GM19468 (cell line): ENCODE measurements around the gene ADA.
A peak's percentile ranks its signal among the peaks of the same experiment; 100 is the strongest.
"Not testable (repeated sequence)": the region's sequence is repeated elsewhere in the genome, so short reads cannot be mapped to it uniquely, and the experiment has no call there.

Source experiments
- ATAC-seq: cut with Tn5 transposase; IDR thresholded peaks from one replicate; pipeline ENCODE4 v1.9.1; 2021; ENCODE audit warnings: mild to moderate bottlenecking, moderate library complexity, moderate number of reproducible peaks; ENCODE audit not compliant: unreplicated experiment; ENCODE audit errors: extremely low read depth

ADA gene

DNA sequence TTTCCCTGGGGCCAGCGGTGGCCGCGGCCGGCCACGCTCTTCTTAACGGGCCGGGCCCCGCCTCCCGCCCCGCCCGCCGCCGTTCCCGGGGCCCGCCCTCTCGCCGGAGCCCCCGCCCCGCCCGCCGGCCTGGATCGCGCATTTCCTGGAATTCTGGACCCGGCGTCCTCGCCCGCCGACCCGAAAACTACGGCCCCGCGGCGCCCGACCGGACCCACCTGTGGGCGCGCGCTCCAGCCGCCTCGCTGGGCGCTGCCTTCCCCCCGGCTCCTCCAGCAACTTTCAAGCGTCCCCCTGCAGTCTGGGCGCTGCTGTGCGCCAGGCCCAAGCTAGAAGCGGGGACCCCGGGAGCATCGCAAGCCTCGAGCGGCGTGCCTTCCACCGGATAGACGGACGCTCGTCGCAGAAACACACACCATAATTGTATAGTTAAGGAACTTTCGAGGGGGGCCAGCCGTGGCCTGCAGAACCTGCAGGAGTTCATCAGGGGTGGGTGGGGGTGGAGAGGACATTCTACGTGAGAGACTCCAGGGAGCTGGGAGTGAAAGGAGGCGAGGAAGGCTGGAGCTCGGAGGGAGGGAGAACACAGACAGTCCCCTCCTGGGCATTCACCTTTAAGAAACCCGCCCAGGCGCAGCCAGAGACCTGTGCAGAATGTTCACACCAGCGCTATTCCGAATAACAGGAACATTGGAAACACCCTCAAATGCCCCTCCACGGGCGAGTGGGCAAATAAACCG is at the start of gene ADA:
Gene ADA, minus strand, starts transcription at position 16 of the 740 bp plus-strand sequence. CDS start 92 bp downstream, outside the sequence.
- no peak for ATAC-seq

DNA sequence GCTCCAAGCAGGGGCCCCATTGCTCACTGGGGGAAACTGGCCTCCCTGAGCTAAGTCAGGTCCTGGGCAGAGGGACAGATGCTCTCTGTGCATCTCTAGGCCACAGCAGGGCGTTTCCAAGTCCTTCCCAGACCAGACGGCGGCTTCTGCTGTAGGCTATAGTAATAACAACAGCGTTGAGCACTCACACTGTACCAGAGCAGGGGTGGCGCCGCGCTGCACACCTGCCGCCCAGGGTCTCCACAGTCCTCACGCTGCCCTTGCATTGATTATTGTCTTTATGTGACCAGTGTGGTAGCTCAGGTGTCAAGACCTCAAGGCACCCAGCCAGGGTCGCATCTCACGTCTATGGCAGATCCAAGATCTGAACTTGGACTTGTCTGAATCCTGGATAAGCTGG is 48.8 kb upstream of the ADA start:
- ATAC-seq: no peak

DNA sequence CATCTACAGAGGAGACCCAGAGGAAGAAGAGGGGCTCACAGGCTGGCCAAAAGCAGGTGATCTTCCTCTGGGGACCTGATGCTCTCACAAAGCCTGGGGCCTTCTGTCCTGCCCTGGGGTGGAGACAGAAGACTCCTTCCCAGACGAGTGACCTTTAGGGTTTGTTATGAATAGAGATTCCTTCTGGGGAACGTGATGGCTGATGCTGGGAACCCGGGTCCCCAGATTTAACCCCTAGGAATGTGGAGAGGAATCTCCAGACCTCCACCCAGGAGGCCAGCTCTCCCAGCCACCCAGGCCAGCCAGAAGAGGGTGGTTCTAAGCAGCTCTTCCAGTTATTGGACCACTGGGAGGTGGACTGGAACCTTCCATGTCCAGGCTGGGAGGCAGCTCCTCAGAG is 46.9 kb upstream of the ADA start:
- no peak for ATAC-seq

DNA sequence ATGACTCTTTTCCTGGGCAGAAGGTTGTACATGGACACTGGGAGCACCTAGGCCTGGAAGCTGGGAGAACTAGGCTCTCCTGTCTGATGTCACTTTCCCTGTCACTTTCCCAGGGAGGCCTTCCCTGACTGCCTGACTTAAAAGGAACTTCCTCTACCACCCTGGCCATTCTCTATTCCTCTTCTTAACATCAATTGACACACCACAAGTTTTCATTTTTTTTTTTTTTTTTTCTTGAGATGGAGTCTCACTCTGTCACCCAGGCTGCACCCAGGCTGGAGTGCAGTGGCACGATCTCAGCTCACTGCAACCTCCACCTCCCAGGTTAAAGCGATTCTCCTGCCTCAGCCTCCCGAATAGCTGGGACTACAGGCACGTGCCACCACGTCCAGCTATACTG is 45.5 kb upstream of the ADA start:
- not testable (repeated sequence) for ATAC-seq

DNA sequence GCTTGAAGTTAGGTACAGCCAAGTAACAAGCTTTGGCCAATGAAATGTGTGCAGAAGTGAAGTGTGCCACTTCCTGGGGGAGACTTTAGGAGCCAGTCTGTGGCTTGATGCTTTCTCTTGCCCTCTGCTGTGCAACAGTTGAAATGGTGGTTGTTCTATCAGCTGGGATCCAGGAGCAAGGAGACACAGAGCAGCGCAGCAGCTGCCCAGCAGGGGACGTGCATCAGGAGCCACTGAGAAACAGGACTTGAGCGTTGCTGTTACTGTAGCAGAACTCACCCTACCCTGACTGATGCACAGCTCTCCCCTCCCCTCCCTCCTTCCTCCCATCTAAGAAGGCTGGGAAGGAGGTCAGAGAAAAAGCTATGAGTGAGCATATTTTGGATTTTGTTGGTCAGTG is 44.8 kb upstream of the ADA start:
- ATAC-seq: no peak

DNA sequence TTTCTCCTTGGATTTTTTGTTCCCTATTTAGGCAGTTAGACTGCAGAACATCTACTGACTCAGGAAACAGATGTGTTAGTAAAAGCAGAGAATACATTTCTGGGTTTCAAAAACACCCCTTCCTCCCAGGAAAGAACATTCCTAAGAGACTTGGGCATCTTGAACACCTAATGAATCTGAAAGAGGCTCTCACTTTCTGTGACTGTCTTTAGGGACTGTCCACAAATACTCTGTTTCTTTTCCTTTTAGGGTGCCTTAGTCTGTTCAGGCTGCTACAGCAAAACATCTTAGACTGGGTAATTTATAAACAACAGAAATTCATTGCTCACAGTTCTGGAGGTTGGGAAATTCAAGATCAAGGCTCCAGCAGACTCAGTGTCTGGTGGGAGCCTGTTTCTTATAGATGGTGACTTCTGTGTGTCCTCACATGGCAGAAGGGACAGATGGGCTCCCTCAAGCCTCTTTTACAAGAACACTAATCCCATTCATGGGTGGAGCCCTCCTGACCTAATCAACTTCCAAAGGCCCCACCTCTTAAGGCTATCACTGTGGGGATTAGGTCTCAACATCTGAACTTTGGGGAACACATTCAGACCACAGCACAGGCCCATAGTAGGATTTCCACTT is 44.3 kb upstream of the ADA start:
- no peak for ATAC-seq

DNA sequence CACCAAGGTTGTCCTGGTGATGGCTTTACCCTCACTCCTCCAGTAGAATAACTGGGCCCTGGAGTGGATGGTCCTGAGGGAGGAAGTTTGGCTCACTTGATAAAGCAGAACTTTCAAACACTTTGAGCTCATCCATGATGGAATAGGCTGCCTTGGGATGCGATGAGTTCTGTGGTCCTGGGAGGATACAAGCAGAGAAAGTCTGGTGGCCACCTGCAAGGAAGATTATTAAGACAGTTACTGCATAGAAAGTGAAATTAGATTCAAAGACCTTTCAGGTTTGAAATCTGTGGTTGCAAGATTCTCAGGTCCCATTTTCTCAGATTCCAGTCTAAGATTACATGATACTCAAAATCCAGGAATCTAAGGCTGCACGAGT is 43.8 kb upstream of the ADA start:
- ATAC-seq: no peak

DNA sequence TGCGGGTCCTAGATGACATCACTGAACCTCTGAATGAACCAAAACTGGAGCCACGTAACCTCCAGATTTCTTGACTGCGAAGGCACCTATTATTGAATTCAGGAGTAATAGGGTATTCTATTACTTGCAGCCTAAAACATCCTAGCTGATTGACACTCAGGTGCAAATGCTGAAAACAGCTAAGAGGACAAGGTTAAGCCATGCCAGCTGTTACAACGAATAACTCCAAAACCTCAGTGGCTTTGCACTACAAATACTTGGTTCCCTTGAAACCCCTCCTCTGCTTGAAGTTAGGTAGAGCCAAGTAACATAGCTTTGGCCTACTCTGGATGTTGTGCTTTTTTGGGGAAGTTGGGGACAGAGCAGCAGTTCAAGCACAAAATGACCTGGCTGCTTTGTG is 42.7 kb upstream of the ADA start:
- no peak for ATAC-seq

DNA sequence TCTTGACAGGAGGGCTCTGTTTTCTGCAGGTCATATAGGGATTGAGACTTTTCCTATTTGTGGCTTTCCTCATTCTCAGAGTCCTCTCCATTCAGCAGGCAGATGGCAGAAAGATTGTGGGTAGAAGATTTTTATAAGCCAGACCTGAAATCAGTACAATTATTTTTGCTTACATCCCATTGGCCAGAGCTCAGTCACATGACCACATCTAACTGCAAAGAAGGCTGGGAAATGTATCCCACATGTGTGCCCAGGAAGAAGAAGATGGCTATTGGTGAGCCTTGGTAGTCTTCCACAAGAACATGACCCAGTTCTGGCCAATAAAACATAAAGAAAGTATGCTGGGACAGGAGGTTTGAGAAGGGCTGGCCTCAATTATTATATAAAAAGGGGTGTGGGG is 42.1 kb upstream of the ADA start:
- no peak for ATAC-seq

DNA sequence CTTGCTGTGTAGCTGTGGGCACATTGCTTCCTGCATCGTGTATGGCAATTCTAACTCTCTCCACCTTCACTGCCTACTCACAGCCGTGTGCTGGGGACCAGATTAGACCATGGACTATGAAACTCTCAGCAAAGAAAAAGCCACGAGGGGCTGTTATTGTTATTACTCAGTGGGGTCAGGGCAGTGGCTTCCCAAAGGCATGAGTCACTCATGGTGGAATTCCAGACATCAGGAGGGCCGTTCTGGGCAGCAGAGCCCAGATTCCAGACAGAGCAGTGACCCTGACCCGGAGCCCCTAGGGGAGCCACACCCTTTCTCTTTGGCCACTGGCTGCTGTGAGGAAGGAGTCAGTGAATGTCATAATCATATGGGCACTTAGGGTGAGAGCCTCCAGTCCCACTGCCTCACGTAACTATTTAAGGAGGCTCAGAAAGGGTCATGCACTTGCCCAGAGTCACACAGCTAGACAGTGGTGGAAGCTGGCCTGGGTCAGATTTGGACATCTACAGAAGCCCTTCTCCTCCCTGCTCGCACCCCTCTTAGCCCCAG is 41.5 kb upstream of the ADA start:
- ATAC-seq: no peak

DNA sequence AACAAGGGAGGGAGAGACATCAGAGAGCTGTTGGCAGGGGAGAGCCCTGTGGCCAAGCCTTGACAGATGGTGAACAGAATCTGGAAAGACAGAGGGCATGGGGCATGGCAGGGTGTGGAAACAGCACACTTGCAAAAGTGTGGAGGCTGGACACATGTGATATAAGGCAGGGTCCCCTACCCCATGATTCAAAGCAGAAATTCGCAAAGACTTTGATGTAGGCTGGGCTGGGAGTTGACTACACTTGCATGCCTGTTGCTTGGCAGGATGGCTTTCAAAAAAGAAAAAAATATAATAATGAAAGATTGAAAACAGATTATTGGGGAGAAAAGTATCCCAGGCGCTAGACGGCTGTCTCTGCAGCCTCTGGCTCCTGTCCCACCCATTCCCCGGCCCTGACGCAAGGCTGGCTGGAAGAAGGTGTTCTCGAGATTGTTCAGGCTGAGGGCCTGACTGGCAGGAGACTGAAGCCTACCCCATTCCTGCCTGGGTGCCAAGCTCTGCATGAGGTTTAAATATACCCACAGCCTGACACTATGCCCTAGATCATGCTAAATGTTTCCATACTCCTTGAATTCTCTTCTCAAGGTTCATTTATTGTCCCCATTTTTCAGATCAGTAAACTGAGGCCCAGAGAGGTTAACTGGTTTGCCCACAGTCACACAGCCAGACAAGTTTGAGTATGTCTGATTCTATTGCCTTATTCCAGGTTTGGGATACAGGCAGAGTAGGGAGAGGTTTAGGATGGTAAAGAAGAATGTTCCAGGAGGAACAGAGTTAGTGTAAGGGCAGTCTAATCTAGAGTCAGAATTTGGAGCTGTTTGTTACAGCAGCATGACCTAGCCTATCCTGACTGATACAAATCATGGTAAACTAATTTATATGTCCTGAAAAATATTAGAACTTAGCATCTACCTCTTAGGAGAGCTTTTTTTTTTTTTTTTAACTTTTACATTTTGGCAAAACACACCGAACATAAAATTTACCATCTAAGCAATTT is 40.2 kb upstream of the ADA start:
- ATAC-seq: no peak

DNA sequence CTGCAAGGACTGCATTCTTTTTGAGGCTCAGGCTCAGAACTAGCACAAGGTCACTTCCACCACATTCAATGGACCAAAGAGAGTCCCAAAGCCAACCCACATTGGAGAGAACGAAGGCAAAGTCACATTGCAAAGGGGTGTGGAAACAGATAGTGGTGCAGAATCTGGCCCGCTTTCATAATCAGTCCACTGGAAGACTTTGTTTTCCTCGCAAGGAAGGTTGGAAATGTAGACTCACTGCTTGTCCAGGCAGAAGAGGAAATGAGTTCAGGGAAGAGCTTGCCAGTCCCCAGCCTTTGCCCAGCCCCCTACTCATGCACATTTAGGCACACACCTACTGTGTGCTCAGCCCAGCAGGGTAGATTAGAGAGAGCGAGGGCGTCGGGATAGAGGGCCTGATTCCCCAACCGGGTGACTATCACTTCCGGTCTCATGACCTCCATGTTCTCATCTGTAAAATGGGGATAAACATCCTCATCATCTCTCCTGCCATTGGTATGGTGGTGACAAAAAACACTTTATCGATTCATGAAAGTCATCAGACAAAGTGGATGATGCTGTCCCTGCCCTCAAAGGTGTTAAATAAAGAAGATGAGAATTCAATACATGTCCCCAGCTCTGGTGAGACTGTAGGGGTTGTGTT is 39.4 kb upstream of the ADA start:
- ATAC-seq: no peak

DNA sequence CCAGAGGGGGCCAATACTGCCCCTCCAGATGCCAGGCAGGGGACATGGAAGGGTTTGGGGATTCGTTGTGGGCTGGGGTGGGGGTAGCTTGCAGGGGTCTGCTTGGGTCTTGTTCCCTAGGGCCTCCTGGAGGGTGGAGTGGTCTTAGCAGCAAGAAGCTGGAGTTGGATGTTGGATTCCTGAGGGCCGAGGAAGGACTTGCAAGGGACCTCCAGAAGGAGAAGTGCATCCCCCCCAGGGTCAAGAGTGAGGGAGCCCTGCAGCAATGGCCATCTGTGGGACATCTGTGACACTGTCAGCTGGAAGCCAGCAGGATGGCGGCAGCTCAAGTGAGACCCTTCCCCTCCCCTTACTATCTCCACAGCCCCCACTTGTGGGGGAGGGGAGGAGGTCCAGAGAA is 38.3 kb upstream of the ADA start:
- ATAC-seq: no peak

DNA sequence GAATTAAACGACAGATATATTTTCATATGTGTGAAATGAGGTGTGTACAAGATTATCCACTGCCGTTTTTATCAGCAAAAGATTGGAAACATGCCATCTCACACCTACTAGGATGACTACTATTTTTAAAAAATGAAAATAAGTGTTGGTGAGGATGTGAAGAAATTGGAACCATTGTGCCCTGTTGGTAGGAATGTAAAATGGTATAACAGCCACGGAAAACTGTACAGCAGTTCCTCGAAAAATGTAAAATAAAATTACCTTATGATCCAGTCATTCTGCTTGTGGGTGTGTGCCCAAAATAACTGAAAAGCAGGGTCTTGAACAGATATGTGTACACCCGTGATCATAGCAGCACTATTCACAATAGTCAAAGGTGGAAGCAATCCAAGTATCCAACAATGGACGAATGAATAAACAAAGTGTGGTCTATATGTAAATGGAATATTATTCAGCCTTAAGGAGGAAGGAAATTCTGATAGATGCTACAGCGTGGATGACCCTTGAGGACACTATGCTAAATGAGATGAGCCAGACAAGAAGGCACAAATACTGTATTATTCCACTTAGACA is 36.6 kb upstream of the ADA start:
- no peak for ATAC-seq

DNA sequence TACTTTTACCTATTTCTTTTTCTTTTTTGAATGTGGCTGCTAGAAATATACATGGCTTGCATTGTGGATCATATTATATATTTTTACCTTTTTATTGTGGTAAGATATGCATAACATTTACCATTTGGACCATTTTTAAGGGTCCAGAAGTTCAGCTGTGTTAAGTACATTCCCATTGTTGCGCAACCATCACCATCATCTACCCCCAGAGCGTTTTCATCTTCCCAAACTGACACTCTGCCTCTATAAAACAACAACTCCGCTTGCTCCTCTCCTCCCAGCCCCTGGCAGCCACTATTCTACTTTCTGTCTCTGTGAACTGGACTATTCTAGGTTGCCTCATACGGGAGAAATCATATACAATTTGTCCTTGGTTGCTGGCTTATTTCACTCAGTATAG is 35.4 kb upstream of the ADA start:
- no peak for ATAC-seq

DNA sequence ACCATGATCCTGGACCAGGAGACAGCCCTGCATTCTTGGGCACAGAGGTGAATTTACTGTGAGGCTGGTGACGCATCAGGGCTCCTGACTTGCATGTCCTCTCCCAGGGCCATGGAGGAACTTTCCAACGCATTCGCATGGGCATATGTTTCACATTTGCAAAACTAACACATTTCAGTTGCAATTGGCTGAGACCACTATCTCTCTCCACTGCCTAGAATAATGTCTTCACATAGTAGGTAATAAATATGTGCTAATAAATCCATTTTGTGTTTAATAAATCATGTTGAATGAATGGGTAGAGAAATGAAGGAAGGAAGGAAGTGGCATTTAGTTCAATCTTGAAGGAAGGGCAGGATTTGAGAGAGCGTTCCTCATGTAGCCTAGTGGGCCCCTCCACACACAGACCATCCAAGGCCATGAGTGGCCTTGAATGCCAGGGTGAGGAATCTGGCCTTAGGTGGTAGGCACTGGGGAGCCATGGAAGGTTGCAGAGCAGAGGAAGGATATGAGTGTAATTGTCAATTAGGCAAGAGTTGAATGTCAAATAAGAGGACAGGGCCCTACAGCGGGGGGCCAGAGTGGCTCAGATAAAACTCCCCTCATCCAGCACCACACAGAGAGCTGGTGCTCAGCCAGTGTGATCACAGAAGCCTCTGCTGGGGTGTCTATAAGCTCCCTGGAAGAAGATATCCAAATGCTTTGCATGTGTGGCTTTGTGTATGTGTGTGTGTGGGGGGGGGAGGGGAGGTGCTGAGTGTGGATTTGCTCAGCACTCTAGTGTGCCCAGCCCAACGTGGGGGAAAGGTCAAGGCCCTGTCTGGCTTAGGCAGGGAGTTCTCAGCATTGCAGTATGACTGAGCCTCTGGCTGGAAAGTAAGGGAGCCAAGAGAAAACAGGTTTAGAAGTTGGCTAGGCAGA is 32.8 kb upstream of the ADA start:
- no peak for ATAC-seq

DNA sequence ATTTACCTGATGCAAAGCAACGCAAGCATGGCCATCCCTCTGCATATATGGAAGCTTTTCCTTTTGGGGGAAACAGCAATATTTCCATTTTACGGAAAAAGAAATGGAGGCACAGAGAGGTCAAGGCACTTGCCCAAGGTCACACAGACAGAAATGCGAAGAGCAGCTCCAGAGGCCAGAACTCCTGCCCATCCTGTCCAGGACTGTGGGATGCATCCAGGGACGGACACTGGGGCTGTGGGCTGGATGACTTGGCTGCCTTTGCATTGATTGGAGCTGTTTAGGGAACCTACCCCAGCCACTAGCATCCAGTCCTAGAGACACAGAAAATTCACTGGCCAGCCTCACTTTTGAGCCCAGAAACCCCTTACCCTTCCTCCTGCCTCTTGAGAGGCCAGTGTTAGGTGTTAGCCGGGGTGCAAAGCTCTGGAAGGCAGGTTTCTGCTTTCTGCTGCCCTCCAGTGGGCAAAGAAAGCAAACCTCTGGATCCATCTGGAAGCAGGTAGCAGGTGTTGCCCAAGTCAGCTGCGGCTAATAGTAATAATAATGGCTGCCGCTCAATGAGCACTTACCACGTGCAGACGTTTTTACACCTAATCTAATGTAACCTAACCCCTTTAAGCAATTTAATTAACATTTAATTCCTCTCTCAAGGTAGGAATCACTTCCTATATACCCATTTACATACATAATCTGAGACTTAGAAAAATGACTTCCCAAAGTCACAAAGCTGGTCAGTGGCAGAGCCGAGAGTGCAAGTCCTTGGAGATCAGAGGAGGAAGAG is 32.0 kb upstream of the ADA start:
- peak; percentile 32 for ATAC-seq
